Measurements from ENCODE around the gene ANKRD23. TPM values are rescaled to one million over a fixed set of nuclear protein-coding genes. Genes with fewer than 3 reads are reported as not detected.

Gene ANKRD23
- total and polyA plus RNA-seq, 2 of the 8 experiments (the other 6 are each of a cell fraction or from before 2014, with no cell fraction given): 3.4 to 3.5 TPM

DNA sequence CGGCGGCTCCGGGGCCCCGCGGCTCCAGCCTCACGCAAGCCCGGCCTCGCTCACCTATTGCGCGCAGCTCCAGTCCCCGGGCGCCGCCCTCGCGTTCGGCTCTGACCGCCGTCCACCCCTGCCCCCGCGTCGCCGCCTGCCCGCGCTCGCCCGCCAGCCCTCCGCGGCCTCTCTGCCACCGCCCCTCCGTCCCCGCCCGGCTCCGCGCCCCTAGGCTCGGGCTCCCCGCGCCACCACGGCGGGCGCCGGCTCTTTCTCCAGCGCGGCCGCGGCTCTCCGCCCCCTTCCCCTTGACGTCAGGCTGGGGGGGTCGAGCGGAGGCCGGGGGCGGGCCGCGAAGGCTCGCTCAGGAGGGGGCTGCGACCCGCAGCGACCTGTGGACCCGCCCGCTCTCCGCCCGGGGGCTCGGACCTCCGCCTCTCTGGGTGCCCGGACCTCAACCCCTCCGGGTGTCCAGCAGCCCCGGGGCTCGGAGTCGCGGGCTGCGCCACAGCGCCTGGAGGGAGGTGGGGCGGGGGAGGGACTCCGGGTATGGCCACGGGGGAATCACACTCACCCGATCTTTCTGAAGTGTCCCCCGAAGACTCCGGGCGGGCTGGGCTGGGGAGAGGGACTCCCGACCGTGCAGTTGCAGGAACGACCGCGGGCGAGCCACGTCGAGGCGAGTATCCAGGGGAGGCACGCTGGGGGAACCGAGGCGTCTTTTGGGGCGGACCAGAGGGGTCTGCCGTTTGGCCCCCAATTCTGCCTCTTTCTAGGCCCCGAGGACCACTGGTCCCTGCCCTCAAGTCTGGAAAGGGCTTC is 26.2 kb upstream of the ANKRD23 start, which contains the start of gene SEMA4C:
Gene SEMA4C (minus strand): TSS at position 259 of the 804 bp plus-strand sequence. CDS start 2,194 bp downstream, outside the sequence.
- 3% methylated on average over 5 of the region's 93 CpGs; no CpG with 5 or more reads in 1 of the 2 experiments for WGBS, 2 experiments (ENCODE audit: extremely low coverage in 1 of 2, insufficient coverage in 1 of 2, insufficient read length in 1 of 2, insufficient replicate concordance in 2 of 2, low coverage in 1 of 2, low lambda C conversion rate in 2 of 2, missing lambda C conversion rate in 1 of 2)
- DNase-seq (ENCODE audit: low read depth in 1 of 2, low spot score in 2 of 2) (peak in 1 of 2 experiments; percentile 74), FAIRE-seq (no peak)
- Histone ChIP-seq H2BK12ac (ENCODE audit: low read depth, low read length) (peak within 1 kb of the TSS; percentile 85; the same call in 1 of the 2 replicates), H2AK5ac (ENCODE audit: low read depth, low read length) (no peak within 1 kb of the TSS), H2BK20ac (ENCODE audit: low read length) (peak within 1 kb of the TSS; percentile 80), H4K5ac (ENCODE audit: insufficient read length, low read depth, low read length) (peak within 1 kb of the TSS; percentile 80), H3K9ac (replicated peaks in 1 of 4; ENCODE audit: extremely low read depth in 1 of 4, low read depth in 3 of 4, low read length in 3 of 4) (peak within 1 kb of the TSS; percentile 58 to 89 (median 84)), H3K23me2 (ENCODE audit: low read depth, low read length) (peaks cover 14% of the 10 kb centered on the region), H3K79me2 (ENCODE audit: control insufficient read depth in 1 of 2, insufficient read depth in 2 of 2, low read length in 2 of 2) (peaks cover 4 to 36% of the 10 kb centered on the region in 2 experiments), H2BK15ac (ENCODE audit: low read length) (peak within 1 kb of the TSS; percentile 66; the same call in 1 of the 2 replicates), H4K8ac (ENCODE audit: extremely low read depth, insufficient read depth, low read length) (peak within 1 kb of the TSS; percentile 97), H3K56ac (replicated peaks; ENCODE audit: insufficient read length, low read depth, low read length) (peak within 1 kb of the TSS; percentile 60), H3K9me3 (ENCODE audit: insufficient read depth in 2 of 2, low read depth in 1 of 2, low read length in 1 of 2) (no peaks in the 10 kb centered on the region), H4K91ac (replicated peaks; ENCODE audit: insufficient read length, low read length) (peak within 1 kb of the TSS; percentile 80), H3K23ac (ENCODE audit: insufficient read length) (no peak within 1 kb of the TSS), H3K79me1 (ENCODE audit: low read depth, low read length) (peaks cover 14% of the 10 kb centered on the region), H2AFZ (ENCODE audit: low read length) (no peak within 1 kb of the TSS), H3K27ac (ENCODE audit: low read depth, low read length) (peak within 1 kb of the TSS; percentile 91; the same call in 1 of the 2 replicates), H3K14ac (ENCODE audit: insufficient read length) (no peak within 1 kb of the TSS), H2BK5ac (ENCODE audit: low read depth, low read length) (peak within 1 kb of the TSS; percentile 85), H3K4me2 (ENCODE audit: insufficient read depth in 1 of 2, low read depth in 2 of 2, low read length in 2 of 2) (peak within 1 kb of the TSS; percentile 91 to 94), H3K36me3 (ENCODE audit: control insufficient read depth in 2 of 4, insufficient read depth in 4 of 4, low read length in 3 of 4) (peaks cover 16 to 26% (median 18%) of the 10 kb centered on the region in 4 experiments), H4K20me1 (replicated peaks in 1 of 2; ENCODE audit: control insufficient read depth in 1 of 2, insufficient read depth in 2 of 2, low read length in 2 of 2) (peaks cover 4 to 15% of the 10 kb centered on the region in 2 experiments), H3K4me1 (replicated peaks in 1 of 4; ENCODE audit: control insufficient read depth in 3 of 4, insufficient read depth in 4 of 4, low read length in 3 of 4) (peaks cover 11 to 36% (median 23%) of the 10 kb centered on the region in 4 experiments), H3K4ac (replicated peaks; ENCODE audit: insufficient read length, low read depth, low read length) (peak within 1 kb of the TSS; percentile 17), H3K4me3 (ENCODE audit: extremely low read depth in 1 of 4, insufficient read depth in 2 of 4, low read depth in 3 of 4, low read length in 4 of 4) (peak within 1 kb of the TSS; percentile 76 to 86 (median 80)), H3K18ac (ENCODE audit: extremely low read depth, low read length) (peak within 1 kb of the TSS; percentile 90), H3K27me3 (replicated peaks in 1 of 4; ENCODE audit: control insufficient read depth in 3 of 4, extremely low read depth in 1 of 4, insufficient read depth in 3 of 4, low read length in 3 of 4) (peaks cover 0 to 3% (median 0%) of the 10 kb centered on the region in 4 experiments; a peak in 2 of 7 replicates), H2BK120ac (replicated peaks; ENCODE audit: low read depth, low read length) (peak within 1 kb of the TSS; percentile 25)
- CTCF ChIA-PET (ENCODE audit: partially characterized antibody): interaction anchor here (0.9 to 8.1 kb wide), 10 partner anchors 10 to 114 kb away, joined by 3 to 48 read pairs (median 5); partner anchors contain the start of gene ANKRD39
- POLR2A ChIA-PET (ENCODE audit: partially characterized antibody): interaction anchor here (0.7 to 4.7 kb wide), 13 partner anchors 10 to 115 kb away, joined by 3 to 49 read pairs (median 4); partner anchors contain the start of gene ANKRD39
- TF ChIP-seq TAF7 (optimal IDR thresholded peaks at IDR 0.05; ENCODE audit: borderline replicate concordance, low read depth, low read length): no peak
- TF ChIP-seq RAD21 (IDR thresholded peaks at IDR 0.05 in 1 of 2, conservative IDR thresholded peaks at IDR 0.05 in 1 of 2; ENCODE audit: low read depth in 2 of 2, low read length in 2 of 2): no peak
- peak; percentile 64 for TF ChIP-seq ASH2L (IDR thresholded peaks at IDR 0.05; ENCODE audit: low read length)

All from H1 (cell line).